Uterus (tissue), 4 donors: Measurements from ENCODE around the gene ST3GAL5. TPM values are rescaled to one million over a fixed set of nuclear protein-coding genes. Genes with fewer than 3 reads are reported as not detected.

Experiments used
- DNase-seq, 2 donors: peaks; one replicate each; pipeline ENCODE4 v3.0.0-alpha.2; 2019 to 2020
- H3K27ac ChIP-seq, 2 donors: fragments of 200-600 bp; sonication (generic); 1 replicate in 1 of 2; 2 replicates in 1 of 2; pipeline ENCODE4 v1.5.1; 2016 to 2018
- H3K27me3 ChIP-seq, 2 donors: fragments of 200-600 bp; sonication (generic); one replicate each; pipeline ENCODE4 v1.5.1; 2018 to 2019; ENCODE audit warnings: control low read depth in 1 of 2
- H3K36me3 ChIP-seq, 2 donors: fragments of 200-600 bp; sonication (generic); one replicate each; pipeline ENCODE4 v1.5.1; 2019; ENCODE audit warnings: control low read depth in 1 of 2
- H3K4me1 ChIP-seq, 2 donors: fragments of 200-600 bp; sonication (generic); one replicate each; pipeline ENCODE4 v1.5.1; 2018 to 2019; ENCODE audit warnings: control low read depth in 1 of 2
- H3K4me3 ChIP-seq, 2 donors: fragments of 200-600 bp; sonication (generic); 1 replicate in 1 of 2; 2 replicates in 1 of 2; pipeline ENCODE4 v1.5.1; 2018 to 2019; ENCODE audit warnings: mild to moderate bottlenecking in 1 of 2
- H3K9me3 ChIP-seq, 2 donors: fragments of 200-600 bp; sonication (generic); one replicate each; pipeline ENCODE4 v1.5.1; 2019; ENCODE audit warnings: control low read depth in 1 of 2
- POLR2A ChIP-seq, 2 donors: fragments of 450-650 bp; IDR thresholded peaks; one replicate each; pipeline ENCODE4 v1.6.1; 2016; ENCODE audit warnings: antibody characterized with exemption in 2 of 2, mild to moderate bottlenecking in 1 of 2, moderate library complexity in 1 of 2
- intact Hi-C: fragments of 100-400 bp; cut with DNase I; formaldehyde crosslinking; loops from one replicate; pipeline ENCODE4 v1.15.1; 2023; ENCODE audit warnings: low total_unique reads
- total RNA-seq, 4 donors: library from RNA; depleted of rRNA in 3 of 4; stranded (reverse); fragments of >200 nt in 3 of 4; gene quantifications; one replicate each; pipeline versions ENCODE4 v1.1.0 to v1.2.4, GENCODE V29; 2014 to 2023
- TF ChIP-seq, protein P1 (sequence below), 4 experiments: fragments of 200-600 bp in 2 of 4; fragments of 450-650 bp in 2 of 4; sonication (generic) in 2 of 4; IDR thresholded peaks; one replicate each; pipeline ENCODE4 v1.5.1; 2016 to 2019; ENCODE audit warnings: antibody characterized with exemption in 4 of 4, mild to moderate bottlenecking in 2 of 4, moderate library complexity in 1 of 4
- donor health status: DM: yes; HTN: yes; CAD: no.

Gene ST3GAL5
- total RNA-seq, 4 donors from 2014 or later, result 12.3 to 52.9 (median 32.9) TPM

DNA sequence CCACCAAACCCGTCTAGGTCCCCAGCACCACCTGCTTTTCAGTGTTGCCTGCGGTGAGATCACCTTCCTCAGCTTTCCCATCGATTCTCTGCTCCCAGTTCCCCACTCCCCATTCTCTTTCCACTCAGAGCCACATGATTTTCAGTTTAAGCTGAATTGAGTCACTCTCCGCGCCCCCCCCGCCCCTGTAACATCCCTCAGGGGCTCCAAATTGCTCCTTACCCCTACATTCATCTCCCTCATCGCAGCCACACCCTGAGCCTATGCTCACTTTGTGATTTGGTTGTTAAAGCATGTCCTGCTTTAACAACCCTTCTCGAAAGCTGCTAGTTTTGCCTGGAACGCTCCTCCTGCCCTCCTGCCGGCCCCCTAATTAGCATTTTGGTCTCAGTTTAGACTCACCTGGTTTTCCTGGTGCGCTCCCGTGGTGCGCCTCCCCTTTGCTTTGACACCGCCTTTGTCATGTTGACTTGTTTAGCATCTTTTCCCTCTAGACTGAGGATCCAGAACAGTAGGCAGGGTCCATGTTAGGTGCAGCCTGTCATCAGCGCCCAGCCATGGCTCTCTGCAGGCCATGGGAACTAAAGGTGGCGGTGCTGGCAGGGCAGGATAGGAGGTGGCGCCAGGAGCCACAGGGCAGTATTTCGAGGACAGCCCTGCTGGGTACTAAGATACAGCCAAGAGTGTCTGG lies 60.8 kb downstream of the ST3GAL5 start:
- no peaks in the 10 kb centered on the region for H3K4me1 ChIP-seq
- intact Hi-C loops, result loop anchor here (2.0 kb wide), 1 partner anchor 251 kb away; no protein-coding TSS in a partner anchor
- no peak for DNase-seq
- H3K36me3 ChIP-seq, result no peaks in the 10 kb centered on the region
- H3K4me3 ChIP-seq, result peak overlapping the region in 1 of 2 donors; percentile 22
- H3K9me3 ChIP-seq, result no peaks in the 10 kb centered on the region
- no peaks in the 10 kb centered on the region for H3K27me3 ChIP-seq
- TF ChIP-seq, protein P1, sequence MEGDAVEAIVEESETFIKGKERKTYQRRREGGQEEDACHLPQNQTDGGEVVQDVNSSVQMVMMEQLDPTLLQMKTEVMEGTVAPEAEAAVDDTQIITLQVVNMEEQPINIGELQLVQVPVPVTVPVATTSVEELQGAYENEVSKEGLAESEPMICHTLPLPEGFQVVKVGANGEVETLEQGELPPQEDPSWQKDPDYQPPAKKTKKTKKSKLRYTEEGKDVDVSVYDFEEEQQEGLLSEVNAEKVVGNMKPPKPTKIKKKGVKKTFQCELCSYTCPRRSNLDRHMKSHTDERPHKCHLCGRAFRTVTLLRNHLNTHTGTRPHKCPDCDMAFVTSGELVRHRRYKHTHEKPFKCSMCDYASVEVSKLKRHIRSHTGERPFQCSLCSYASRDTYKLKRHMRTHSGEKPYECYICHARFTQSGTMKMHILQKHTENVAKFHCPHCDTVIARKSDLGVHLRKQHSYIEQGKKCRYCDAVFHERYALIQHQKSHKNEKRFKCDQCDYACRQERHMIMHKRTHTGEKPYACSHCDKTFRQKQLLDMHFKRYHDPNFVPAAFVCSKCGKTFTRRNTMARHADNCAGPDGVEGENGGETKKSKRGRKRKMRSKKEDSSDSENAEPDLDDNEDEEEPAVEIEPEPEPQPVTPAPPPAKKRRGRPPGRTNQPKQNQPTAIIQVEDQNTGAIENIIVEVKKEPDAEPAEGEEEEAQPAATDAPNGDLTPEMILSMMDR (IDR thresholded peaks at IDR 0.05), result no peak
- TF ChIP-seq POLR2A (IDR thresholded peaks at IDR 0.05), result no peak
- H3K27ac ChIP-seq, result peak overlapping the region in 1 of 2 donors; percentile 43

DNA sequence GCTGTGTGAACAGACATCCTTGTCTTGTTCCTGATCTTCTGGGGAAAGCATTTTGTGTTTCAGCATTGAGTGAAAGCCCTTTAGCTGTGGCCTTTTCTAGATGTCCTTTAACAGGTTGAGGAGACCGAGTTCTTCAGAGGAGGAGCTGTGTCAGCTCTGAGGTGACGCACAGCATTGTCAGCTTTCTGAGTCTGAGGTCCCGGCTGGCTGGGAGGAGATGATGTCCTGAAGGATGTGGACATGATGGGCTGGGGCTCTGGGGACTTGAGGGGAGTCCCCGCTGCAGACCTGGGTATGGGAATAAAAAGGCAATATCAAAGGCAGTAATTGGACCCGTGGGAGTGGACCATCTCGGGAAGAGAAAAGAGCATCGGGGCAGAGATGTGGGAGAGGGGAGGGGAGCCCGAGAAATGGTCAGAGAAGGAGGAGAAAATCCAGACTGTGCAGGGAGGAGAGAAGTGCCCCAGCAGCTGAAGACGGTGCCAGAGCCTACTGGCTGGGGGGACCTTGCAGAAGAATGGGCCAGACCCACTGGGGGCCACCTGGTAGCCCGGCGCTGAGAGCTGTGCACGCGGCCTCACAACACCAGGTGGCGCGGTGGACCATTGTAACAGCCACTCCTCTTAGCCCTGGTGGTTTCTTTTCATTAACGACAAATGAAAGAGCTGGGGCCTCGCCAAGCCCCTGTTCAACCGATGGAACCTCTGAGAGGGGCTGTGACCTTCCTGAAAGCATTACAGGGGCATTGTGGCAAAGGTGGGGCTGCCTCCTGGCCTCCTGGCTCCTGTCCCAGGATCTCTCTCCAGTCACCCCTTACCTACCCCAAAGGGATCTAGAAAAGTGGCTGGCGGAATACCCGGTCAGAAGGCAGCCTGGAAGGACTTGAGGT lies 61.6 kb downstream of the ST3GAL5 start:
- peak overlapping the region in 1 of 2 donors; percentile 43 for H3K27ac ChIP-seq
- no peaks in the 10 kb centered on the region for H3K9me3 ChIP-seq
- no peaks in the 10 kb centered on the region for H3K27me3 ChIP-seq
- H3K4me3 ChIP-seq, result peak overlapping the region in 1 of 2 donors; percentile 22
- H3K36me3 ChIP-seq, result no peaks in the 10 kb centered on the region
- TF ChIP-seq, protein P1 (IDR thresholded peaks at IDR 0.05), result peak; percentile 95 to 97 (median 96)
- no peak for TF ChIP-seq POLR2A (IDR thresholded peaks at IDR 0.05)
- no peaks in the 10 kb centered on the region for H3K4me1 ChIP-seq
- DNase-seq, result peak; percentile 81 to 83
- intact Hi-C loops, result loop anchor here (2.0 kb wide), 1 partner anchor 252 kb away; no protein-coding TSS in a partner anchor

DNA sequence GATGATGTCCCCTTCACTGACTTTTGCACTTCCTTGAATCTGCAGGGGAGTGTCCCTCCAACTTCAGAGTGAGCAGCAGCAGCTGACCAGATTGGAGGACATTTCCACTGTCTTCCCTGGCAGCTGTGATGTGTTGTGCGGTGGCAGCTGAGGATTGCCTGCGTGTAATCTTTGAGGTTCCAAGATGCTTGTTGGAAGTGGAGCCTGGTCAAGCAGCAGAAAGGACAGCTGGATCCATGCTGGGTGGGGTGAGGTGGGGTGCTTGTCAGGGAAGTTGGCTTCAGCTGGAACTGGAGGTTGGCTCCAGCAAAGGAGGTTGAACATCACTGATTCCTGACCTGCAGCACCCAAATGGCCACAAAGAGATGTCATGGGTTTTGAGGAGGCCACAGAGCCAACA lies 64.8 kb downstream of the ST3GAL5 start:
- Histone ChIP-seq H3K36me3 (no peaks in the 10 kb centered on the region), H3K4me3 (no peak overlapping the region), H3K27ac (no peak overlapping the region), H3K27me3 (no peaks in the 10 kb centered on the region), H3K4me1 (no peaks in the 10 kb centered on the region), H3K9me3 (no peaks in the 10 kb centered on the region)
- intact Hi-C loops, result no loop called here
- no peak for TF ChIP-seq POLR2A (IDR thresholded peaks at IDR 0.05)
- TF ChIP-seq, protein P1 (IDR thresholded peaks at IDR 0.05), result no peak
- no peak for DNase-seq

DNA sequence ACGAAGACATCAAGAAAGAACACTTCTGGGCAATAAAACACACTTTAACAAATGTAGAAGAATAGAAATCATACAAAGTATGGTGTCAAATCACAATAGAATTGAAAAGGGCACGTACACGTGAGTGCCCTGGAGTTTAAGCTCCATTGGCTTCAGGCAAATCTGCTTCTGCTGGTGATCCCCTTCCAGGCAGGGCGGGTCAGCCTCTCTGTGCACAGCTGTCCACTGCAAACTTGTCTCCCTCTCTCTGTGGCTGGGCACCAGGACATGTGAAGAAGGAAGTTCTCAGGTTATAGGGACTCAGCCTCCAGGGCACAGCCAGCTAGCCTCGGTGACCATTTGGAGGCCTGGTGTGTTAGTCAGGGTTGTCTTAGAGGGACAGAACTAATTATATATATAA lies 66.0 kb downstream of the ST3GAL5 start:
- Histone ChIP-seq H3K4me3 (no peak overlapping the region), H3K9me3 (no peaks in the 10 kb centered on the region), H3K27me3 (no peaks in the 10 kb centered on the region), H3K4me1 (no peaks in the 10 kb centered on the region), H3K27ac (no peak overlapping the region), H3K36me3 (no peaks in the 10 kb centered on the region)
- TF ChIP-seq POLR2A (IDR thresholded peaks at IDR 0.05), result no peak
- TF ChIP-seq, protein P1 (IDR thresholded peaks at IDR 0.05), result no peak
- DNase-seq, result no peak
- intact Hi-C loops, result no loop called here
